LNCAP (cell line): ENCODE results near the gene MCF2L2.

Experiments
- TF ChIP-seq, protein P1 (sequence below): fragments of 450-650 bp; IDR thresholded peaks from 2 replicates; pipeline ENCODE4 v1.5.1; 2017; ENCODE audit warnings: mild to moderate bottlenecking

The MCF2L2 gene

DNA sequence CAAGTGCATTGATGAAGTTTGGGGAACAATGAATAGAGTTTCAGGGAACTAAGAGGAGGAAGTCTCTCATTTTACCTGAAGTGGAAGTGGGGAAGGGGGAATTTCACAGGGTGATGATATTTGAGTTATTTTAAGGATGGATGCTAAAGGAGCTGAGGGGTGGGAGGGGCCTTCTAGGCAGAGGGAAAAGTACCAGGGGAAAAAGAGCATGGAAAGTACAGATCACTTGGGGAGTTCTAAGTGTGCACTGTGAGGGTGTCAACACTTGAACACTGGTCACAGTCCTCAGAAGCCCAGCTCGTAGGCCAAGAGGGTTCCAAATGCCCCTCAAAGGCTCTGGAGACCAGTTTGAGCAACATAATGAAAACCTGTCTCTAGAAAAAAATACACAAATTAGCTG lies 284.1 kb downstream of the MCF2L2 start:
- TF ChIP-seq, protein P1, sequence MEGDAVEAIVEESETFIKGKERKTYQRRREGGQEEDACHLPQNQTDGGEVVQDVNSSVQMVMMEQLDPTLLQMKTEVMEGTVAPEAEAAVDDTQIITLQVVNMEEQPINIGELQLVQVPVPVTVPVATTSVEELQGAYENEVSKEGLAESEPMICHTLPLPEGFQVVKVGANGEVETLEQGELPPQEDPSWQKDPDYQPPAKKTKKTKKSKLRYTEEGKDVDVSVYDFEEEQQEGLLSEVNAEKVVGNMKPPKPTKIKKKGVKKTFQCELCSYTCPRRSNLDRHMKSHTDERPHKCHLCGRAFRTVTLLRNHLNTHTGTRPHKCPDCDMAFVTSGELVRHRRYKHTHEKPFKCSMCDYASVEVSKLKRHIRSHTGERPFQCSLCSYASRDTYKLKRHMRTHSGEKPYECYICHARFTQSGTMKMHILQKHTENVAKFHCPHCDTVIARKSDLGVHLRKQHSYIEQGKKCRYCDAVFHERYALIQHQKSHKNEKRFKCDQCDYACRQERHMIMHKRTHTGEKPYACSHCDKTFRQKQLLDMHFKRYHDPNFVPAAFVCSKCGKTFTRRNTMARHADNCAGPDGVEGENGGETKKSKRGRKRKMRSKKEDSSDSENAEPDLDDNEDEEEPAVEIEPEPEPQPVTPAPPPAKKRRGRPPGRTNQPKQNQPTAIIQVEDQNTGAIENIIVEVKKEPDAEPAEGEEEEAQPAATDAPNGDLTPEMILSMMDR = no peak

DNA sequence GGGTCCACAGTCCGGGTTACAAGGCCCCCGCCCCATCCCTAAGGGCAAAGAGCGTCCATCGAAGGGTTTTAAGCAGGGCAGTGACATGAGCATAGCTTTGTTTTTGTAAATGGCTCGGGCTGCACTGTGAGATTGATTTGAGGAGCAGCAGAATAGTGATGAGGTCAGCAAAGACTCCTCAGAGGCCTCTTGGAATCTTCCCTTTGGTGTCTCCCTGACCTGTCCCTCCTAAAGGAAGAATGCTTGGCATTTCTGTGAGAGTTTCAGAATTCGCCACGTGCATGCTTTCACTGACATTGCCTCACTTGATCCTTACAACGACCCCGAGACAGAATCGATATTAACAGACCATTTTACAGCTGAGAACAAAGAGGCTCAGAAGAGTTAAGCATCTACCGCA lies 286.2 kb downstream of the MCF2L2 start:
- TF ChIP-seq, protein P1 = no peak

DNA sequence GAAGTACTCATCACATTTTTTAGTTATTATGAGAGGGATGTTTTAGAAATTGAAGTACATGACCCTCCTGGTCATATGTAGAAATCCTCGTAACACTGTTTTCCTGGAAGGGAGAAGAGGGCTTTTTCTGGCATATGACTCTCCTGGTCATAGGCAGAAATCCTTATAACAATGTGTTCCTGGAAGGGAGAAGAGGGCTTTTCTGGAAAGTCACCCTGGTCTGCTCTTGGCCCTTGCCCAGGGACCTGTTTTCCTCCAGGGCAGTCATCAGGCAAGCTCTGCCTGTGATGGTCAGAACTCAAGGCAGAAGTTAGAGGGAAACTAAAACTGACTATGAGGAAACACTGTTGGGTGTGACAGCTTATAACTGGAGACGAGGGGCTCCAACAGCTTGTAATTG lies 293.6 kb downstream of the MCF2L2 start:
- TF ChIP-seq, protein P1 = no peak

DNA sequence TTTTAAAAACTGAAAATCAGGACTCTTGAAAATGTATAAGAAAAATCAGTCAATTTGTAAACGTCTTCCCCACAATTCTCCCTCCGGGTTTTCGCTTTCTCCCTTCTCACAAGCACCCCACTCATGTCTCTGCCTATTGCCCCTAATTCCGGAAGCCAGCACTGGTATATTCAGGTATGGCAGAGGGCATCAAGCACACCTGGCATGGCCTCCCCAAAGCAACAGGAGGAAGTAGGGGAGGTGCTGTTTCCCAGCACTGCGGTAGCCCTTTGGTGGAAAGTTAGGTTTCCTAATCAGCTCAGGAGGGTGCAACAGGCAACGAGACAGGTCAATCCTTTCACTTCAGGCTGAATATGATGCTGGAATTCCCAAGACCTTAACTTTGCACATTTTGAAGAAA lies 296.0 kb downstream of the MCF2L2 start:
- TF ChIP-seq, protein P1 = no peak

DNA sequence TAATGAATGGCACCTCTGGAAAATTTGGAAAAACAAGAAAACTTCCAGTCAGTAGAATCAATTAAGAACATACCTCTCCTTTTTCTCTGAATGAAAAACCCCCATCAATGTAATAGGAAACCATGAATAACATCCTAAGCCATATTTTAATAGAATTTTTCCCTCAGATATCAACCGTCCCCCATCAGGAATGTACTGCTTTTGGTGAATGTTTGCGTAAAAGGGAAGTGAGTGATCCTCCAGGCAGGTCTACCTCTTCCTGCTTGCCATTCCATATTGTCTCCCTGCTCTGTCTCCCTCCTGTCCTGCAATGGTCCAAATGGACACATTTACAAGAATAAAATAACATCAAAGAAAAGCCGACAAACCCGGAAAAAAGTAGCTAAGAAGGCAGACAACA lies 296.7 kb downstream of the MCF2L2 start:
- TF ChIP-seq, protein P1 = no peak

DNA sequence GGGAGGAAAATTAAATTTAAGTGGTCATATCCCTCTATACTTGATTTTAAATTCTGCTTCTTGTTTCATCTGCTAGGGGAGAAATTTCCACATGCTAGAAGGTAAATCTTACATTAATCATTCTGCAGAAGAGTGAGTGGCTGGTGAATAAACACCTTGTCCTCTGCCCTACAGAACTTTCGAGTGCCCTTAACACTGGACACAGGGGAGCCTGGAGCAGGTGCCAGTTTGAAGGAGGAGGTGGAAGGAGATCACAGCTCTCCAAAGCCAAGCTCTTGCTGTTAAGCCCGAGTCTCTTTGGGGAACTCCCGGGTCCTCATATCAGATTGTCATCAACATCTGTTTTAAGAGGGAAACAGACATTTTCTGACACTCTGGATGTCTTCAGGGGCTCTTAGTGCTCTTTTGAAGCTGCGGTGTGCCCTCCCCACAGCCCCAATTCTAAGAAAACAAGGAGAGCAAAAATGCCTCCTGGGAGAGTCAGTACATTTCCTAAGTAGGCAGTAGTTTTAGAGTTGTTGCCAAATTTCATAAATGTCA lies 297.2 kb downstream of the MCF2L2 start:
- TF ChIP-seq, protein P1 = no peak

DNA sequence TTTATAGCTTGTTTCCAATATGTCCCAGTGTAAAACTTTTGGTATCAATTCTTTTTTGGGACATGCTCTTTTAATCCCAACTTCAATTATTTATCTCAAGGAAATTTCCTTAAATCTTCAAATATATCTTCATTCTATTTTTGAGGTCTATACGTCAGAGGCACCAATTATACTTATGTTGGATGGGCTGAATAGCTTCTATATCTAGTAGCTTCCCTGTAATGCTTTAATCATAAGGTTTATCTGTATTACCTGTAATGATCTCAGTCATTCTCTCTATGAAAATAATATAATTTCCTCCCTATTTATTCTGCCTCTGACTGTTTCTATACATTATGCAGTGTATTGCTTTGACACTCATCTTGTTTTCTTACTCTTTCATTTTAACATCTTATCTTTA lies 299.2 kb downstream of the MCF2L2 start:
- TF ChIP-seq, protein P1 = no peak

DNA sequence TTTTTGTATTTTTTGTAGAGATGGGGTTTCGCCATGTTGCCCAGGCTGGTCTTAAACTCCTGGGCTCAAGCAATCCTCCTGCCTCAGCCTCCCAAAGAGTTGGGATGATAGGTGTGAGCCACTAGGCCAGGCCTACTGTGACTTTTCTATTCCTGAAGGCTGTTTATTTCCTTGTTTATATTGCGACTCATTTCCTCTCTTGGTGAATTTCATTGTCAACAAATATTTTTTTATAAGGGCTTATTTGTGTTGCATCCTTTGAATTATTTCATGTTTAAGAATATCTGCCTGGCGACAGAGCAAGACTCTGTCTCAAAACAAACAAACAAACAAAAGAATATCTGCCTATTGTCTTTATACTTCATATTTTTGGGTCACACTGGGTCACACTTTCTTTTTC lies 299.7 kb downstream of the MCF2L2 start:
- TF ChIP-seq, protein P1 = no peak
